NOMO-1 (cell line): ENCODE data around the gene PHPT1.
"Not testable (repeated sequence)": the region's sequence is repeated elsewhere in the genome, so short reads cannot be mapped to it uniquely, and the experiment has no call there.

Experiments
- DNase-seq, 2 experiments: peaks; one replicate each; lab custom pipeline; 2025; ENCODE audit not compliant: unreplicated experiment in 2 of 2; lab: John Stamatoyannopoulos, UW

Gene PHPT1

DNA sequence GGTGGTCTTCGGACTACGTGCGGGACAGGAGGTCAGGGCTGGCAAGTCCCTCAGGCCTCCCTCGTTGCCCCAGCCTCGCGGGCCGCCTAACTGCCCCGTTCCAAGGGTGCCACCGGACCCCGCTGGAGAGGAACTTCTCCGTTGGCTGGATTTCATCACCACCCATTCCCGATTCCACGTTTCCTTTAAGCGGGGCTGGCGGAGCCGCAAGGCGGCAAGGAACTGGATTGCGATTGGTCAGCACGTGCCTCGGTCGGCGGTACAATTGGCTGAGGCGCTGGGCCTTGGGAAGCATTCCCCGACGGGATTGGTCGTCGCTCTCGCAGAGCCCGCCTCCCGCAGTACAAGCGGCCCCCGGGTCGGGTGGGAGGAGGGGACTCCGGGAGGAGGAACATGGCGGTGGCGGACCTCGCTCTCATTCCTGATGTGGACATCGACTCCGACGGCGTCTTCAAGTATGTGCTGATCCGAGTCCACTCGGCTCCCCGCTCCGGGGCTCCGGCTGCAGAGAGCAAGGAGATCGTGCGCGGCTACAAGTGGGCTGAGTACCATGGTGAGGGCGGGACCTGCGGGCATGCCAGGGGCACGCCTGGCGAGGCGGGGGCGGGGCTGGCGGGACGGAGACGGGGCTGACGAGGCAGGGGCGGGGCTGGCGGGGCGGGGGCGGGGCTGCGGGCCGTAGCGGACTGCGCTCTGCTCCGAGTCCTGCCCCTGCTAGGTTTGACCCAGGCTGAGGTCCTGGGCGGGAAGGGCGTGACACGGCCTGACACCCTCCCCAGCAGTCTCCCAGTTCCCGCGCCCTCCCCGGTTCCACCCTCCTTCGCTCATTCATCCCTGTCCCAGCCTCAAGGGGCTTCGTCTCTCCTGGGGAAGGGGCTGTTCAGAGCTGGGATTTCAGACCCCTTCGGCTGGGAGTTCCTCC is at the start of gene PHPT1:
TSS of gene PHPT1 (plus strand) at position 372 of the 922 bp plus-strand sequence. CDS start at position 394, 22 bp downstream.
- peak; percentile 100 for DNase-seq

DNA sequence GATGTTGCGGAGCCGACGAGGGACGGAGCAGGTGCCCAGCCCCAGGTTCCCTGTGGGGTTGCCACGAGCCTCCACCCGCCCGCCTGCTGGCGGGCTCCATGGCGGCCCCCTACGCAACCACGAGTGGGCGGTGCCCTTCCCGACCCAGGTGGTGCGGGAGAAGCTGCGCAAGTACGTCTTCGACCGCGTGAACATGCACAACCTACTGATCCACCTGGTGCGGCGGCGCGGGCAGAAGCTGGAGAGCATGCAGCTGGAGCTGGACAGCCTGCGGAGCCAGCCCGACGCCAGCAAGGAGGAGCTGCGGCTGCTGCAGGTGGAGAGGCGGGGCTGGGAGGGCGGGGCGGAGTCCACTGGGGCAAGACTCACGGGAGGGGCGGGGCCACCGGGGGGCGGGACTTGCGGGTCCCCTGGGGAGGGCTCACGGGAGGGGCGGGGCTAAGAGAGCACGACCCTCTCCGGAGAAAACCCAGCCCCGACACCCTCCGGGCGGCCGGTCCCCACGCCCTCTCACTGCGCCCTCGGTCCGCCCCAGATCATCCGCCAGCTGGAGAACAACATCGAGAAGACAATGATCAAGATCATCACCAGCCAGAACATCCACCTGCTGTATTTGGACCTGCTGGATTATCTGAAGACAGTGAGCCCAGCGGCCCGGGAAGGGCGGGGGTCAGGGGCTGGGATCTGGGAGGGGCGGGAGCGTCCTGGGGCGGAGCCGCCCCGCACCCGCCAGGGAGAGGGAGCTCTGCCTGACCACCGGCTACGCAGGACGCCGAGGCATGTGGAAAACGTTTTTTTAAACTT is 49.2 kb upstream of the PHPT1 start:
- DNase-seq, result peak; percentile 73 to 77

DNA sequence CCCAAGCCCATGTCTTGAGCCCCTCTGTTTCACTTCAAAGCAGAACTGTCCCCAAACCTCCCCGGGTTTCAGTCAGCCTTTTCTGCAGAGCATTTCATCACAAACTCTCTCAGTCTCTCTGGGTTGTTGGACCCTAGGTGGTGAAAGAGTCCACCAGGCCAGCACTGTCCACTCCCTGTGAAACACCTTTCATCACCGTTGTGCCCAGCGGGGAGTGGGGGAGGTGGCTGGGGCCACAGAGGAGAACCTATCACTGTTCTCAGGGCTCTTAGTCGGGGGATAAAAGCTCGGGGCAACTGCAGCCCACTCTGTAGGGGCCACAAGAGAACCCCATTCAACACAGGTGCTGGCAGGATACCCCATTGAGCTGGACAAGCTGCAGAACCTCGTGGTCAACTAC is 46.9 kb upstream of the PHPT1 start:
- no peak for DNase-seq

DNA sequence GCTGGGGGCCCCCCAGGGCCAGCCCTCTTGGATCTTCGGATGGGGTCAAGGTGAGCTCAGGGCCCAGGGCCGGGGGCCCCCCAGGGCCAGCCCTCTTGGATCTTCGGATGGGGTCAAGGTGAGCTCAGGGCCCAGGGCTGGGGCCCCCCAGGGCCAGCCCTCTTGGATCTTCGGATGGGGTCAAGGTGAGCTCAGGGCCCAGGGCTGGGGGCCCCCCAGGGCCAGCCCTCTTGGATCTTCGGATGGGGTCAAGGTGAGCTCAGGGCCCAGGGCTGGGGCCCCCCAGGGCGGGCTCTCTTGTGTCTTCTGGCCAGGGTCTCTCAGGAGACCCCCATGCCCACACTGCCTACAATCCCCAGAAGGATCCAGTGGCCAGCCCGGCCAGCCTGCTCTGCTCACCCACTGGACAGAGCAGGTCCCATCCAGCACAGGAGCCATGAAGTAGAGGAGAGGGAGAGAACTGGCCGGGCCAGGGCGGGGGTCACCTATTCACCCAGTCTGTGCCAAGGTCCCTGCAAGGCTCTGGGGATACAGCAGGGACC is 46.1 kb upstream of the PHPT1 start:
- not testable (repeated sequence) for DNase-seq

DNA sequence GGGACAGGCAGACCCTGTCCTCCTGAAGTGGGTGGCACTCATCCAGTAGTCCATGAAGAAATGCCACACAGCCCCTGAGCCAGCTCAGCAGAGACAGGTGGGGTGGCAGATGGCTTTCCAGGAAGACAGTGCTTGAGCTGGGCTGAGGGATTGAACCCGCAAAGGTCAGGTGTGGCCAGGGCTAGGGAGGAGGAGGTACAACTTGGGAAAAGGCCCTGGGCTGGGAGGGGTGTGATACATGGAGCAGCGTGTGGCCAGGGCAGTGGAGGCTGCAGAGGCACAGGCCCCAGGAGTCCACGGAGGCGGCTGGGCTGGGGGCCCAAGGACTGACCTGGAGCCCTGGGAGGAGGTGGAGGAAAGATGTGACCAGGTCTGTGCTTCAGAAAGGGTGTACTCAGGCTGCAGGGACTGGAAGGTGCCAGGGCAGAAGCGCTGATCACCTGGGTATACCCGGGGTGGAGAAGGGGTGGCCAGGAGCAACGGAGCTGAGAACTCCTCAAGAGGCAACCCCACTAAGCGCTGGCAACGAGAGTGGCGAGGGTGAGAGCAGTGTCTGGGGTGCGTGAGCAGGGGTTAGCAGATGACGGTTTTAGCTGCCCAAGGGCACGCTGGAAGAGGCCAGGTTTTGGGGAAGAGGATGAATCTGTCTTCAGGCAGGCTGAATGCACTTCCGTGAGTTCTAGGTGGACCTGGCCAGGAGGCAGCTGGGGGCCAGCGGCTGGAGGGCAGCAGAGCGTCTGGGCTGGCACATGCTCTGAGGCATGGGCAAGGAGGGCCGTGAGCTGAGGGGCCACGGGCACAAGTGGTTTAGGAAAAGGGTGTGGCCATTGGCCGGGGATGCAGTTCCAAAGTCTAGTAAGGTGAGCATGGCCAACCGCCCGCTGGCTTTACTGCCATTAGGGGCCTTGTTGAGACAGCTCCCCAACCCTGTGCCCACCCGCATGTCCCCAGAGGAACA is 45.4 kb upstream of the PHPT1 start:
- no peak for DNase-seq

DNA sequence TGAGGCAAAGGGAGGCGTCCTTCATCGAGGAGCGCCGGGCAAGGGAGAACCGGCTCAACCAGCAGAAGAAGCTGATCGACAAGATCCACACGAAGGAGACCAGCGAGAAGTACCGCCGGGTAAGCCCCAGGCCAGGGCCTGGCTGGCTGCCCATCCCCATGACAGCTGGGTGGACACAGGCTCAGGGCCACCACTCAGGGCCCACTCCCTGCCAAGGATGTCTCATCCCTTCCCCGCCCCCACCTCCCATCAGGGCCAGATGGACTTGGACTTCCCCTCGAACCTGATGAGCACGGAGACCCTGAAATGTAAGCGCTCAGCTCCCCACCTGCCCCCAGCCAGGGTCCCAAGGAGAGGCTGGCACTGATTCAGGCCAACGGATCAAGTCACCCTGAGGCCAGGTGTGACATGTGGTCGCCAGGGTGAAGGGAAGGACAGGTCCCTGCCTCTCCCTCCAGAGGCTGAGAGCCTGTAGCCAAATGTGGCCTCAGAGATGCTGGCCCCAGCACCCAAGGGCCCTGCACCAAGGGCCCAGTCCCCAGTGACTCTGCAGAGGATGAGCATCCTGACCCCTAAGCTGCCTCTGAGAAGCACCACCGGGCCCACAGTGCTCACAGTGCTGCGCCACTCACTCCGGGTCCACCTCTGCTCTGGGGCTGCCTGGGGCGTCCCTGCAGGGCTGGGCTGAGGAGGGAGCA is 44.6 kb upstream of the PHPT1 start:
- no peak for DNase-seq

DNA sequence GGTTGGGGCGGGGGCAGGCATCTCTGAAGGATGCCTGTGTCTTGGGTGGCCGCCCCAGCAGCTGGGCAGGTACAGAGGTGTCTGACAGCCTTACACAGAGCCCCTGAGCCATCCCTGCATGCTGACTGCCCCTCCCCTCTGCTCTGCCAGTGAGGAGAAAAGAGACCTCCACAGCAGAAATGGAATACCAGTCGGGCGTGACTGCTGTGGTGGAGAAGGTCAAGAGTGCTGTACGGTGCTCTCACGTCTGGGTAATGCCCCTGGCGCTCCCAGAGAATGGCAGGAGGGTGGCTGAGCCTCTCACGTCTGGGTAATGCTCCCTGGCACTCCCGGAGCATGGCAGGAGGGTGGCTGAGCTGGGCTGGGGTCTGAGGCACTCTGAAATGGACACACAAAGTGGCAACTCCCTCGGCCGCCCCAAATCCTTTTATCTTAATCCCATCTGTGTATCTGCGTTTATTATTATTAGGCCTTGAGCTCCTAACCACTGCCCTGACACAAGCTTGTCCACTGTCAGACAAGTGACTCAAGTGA is 43.9 kb upstream of the PHPT1 start:
- no peak for DNase-seq

DNA sequence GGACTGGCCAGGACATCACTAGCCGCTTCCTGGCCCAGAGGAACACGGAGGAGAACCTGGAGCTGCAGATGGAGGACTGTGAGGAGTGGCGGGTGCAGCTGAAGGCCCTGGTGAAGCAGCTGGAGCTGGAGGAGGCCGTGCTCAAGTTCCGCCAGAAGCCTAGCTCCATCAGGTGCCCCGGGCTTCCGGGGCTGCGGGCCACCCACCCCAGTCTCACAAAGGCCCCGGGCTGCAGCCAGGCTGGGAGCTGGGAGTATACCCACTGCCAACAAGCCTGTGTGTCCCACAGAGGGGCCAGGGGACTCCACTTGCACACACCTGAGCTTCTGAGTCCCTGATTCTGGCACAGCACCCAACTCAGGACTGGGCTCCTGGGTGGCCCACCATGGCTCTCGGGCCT is 43.1 kb upstream of the PHPT1 start:
- no peak for DNase-seq

DNA sequence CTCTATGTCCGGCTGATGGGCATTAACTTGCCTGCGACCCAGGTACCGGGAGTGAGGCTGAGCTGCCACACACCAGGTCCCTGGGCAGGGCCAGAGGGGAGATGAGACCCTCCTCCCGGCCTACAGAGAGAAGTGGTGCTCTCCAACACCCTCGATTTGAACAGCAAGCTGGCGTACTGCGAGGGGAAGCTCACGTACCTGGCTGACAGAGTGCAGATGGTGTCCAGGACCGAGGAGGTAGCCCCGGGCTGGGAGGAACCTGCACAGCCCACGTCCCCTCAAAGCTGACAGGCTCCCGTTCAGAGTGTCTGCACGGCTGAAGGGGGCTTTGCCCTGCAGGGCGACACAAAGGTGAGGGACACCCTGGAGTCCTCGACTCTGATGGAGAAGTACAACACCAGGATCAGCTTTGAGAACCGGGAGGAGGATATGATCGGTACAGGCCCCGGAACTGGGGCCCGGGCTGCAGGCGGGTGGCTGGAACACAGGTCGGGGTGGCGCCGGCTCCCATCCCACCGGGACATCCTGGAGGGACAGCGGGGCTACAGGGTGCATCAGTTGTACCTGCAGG is 42.5 kb upstream of the PHPT1 start:
- DNase-seq, result no peak

DNA sequence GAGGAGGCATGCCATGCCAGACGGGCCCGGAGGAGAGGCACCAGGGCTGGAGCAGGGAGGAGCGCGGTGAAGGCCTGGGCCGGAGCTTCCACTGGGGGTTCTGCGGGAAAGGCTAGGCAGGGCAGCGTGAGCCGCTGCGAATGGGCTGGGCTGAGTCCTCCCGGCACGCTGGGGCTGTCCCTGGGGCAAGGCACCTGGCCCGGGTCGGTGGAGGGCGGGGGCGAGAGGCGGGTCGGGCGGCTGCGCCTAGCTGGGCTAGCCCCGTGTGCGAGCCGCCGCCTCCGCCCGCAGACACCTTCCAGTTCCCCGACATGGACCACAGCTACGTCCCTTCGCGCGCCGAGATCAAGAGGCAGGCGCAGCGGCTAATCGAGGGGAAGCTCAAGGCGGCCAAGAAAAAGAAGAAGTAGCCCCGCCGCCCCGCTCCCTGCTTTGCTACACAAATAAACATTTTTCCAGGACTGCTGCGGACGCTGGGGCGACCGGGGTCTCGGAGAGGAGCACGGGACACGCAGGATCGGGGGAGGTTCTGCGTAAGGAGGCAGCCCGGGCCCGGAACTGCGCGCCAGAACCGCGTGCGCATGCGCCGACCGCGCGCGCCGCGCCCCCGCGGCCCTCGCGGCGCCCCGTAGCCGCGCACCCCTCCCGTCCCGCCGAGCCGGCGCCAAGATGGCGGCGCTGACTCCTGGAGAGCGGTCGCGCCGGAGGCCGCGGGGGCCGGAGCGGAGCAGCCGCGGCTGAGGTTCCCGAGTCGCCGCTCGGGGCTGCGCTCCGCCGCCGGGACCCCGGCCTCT is 41.7 kb upstream of the PHPT1 start, which contains the start of gene RABL6:
TSS of gene RABL6 (plus strand) at position 668 of the 794 bp plus-strand sequence. CDS start 249 bp downstream, outside the sequence.
- DNase-seq, result peak; percentile 90 to 93

DNA sequence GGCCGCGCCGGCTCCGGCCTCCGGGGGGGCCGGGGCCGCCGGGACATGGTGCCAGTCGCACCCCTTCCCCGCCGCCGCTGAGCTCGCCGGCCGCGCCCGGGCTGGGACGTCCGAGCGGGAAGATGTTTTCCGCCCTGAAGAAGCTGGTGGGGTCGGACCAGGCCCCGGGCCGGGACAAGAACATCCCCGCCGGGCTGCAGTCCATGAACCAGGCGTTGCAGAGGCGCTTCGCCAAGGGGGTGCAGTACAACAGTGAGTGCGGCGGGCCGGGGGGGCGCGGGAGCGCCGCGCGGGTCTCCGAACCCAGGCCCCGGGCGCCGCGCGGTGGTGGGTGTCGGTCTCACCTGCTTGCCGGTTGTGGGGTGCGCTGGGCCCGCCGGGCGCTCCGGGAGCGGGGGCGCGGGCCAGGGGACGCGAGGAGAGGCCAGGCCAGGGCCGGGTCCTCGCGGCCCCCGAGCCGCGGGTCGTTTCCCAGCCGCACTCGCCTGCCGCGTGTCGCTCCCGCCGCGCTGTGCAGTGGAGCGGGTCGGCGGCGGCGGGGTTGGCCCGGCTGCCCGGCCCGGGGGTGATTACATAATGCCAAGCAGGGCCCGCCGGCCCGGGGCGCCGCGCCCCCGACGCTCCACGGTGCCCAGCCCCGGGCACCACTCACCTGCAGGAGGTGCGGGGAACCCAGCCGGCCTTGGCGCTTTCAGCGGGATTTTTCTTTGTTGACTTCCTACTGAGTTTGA is 41.0 kb upstream of the PHPT1 start:
- DNase-seq, result peak in 1 of 2 experiments; percentile 22

DNA sequence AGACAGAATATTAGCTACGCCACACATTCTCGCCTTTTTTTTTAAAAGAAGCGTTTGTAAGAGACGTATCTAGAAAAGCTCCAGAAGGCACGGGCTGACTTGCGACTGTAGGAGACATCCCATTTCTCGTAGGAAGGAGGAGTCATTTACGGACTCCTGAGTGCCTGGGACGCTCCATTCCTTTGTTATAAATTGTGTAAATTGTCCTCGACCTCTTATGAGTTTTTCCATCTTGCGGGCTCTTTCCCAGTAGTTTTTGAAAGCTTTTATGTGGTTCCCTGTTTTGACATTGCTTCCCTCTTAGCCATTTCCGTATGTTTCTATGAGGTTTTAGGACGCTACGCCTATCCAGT is 40.4 kb upstream of the PHPT1 start:
- DNase-seq, result peak in 1 of 2 experiments; percentile 49

DNA sequence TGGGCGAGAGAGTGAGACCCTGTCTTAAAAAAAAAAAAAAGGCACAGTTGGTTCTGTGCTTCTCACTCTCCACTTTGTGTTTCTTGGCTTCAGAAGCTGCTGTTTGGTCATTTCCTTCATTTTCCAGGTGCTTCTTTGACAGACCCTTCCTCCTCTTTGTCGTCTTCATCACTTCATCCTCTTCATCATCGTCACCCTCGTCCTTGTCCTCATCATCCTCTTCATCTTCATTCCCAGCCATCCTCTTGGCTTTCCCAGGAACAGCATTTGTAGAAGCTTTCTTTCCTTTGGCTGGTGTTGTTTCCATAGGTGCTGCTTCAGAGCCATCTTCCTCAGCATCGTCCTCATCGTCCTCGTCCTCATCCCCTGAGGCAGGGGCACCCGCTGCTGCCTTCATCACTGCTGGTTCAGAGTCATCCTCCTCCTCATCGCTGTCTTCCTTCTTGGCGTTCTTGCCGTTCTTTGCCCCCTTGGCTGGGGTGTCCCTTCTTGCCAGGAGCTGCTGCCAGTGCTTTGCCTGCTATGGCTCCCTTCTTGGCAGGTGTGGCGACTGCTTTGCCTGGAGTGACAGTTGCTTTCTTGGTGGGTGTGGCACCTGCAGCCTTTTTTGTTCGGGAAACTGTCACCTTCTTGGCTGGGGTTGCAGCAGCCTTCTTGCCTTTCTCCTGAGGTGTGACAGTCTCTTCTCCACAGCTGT is 34.3 kb upstream of the PHPT1 start:
- DNase-seq, result no peak

DNA sequence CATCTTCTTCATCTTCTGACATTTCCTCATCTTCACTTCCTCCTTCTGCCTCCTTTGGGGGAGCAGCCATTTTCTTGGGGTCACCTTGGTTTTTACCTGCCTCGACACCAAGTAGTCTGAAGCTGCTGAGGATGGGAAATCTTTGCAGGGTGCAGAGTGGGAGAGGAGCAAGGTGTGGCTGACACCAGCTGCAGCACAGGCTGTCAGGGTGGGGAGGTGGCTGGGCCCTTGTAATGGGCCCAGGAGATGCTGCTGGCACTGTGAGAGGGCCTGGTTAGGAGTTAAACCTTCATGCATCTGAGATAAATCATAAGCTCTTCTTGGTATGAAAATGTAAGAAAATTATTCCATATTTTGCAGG is 33.8 kb upstream of the PHPT1 start:
- no peak for DNase-seq

DNA sequence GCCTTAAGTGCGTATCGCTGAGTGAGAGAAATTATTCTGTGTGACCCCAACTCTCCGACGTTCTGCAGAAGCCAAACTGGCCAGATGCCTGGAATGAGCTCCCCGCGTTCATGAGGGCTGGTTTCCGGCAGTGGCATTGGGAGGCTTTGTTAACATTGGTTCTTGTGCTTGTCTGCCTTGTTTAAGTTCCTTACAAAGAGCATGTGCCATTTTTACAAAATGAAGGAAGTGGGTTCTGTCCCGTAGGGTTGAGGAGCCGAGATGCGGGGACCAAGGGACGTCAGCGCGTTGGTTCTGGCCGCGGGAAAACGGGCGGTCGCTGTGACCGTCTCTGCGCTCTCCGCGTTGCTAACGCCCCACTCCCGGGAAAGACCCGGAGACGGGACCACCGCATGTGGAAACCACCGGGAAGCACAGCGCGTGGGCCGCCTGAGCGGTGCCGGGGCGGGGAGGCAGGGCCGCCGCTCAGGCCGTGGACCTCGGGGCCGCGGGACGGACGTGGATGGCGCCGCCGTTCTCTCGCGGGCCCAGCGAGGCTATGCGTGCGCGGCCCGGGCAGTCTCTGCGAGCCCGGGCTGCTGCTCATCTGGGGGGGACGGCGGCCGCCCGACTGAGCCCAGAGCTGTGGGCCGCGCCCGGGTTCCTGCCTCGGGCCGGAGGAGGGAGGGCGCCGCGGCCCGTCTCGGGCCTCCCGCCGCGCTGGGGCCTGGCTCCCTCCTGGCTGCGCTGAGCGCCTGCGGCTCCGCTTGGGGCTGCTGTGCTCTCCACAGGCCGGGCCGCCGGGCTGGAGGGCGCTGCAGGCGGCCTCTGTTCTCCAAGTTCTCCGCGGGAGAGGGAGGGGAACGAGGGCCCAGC is 28.0 kb upstream of the PHPT1 start:
- DNase-seq, result no peak
